ENCODE data around the gene MCM7. TPM values are rescaled to one million over a fixed set of nuclear protein-coding genes. Genes with fewer than 3 reads are reported as not detected.
A peak's percentile ranks its signal among the peaks of the same experiment; 100 is the strongest.

MCM7 gene
- total and polyA plus RNA-seq, 2 of the 13 experiments (the other 11 are each of a cell fraction or from before 2014, with no cell fraction given) = 84.5 to 214 TPM

DNA sequence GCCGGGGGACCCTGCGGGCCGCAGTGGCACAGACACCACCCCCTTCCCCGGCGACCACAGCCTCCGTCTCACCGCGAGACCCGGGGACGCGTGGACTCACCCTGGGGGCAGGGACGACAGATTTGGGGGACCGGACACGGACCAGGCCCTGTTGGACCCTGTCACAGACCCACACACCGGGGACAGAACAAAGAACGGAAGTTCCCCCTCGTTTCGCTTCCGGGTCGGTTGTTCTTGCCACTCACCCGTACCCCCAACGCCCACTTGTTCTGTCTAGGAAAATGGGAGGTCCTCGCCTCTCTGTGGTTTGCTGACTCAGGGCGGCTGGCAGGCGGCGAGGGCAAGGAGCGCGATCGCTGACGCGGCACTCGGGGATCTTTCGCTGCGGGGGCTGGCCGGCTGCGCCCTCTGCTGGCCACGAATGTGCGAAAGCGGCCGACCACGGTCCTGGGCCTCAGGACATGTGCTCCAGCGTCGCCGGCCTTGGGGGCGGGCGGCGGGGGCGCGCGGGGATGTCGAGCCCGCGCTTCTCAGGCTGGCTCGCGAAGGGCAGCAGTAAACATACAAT is 19.6 kb downstream of the MCM7 start, which contains the start of gene ZNF3 (continued):
- TF ChIP-seq MED8 (CRISPR knock-in tag; IDR thresholded peaks at IDR 0.05; ENCODE audit: insufficient replicate concordance) = peak; percentile 93
- TF ChIP-seq ZC3H13 (CRISPR knock-in tag; IDR thresholded peaks at IDR 0.05) = peak; percentile 92; the same call in 1 of the 2 replicates
- no peak for TF ChIP-seq RARG (CRISPR knock-in tag; IDR thresholded peaks at IDR 0.05; ENCODE audit: low read depth)
- TF ChIP-seq, protein P1, sequence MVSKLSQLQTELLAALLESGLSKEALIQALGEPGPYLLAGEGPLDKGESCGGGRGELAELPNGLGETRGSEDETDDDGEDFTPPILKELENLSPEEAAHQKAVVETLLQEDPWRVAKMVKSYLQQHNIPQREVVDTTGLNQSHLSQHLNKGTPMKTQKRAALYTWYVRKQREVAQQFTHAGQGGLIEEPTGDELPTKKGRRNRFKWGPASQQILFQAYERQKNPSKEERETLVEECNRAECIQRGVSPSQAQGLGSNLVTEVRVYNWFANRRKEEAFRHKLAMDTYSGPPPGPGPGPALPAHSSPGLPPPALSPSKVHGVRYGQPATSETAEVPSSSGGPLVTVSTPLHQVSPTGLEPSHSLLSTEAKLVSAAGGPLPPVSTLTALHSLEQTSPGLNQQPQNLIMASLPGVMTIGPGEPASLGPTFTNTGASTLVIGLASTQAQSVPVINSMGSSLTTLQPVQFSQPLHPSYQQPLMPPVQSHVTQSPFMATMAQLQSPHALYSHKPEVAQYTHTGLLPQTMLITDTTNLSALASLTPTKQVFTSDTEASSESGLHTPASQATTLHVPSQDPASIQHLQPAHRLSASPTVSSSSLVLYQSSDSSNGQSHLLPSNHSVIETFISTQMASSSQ (IDR thresholded peaks at IDR 0.05; ENCODE audit: low read depth) = peak; percentile 24; the same call in 1 of the 2 replicates
- TF ChIP-seq, protein P1 (CRISPR knock-in tag; IDR thresholded peaks at IDR 0.05; ENCODE audit: borderline replicate concordance) = peak; percentile 83
- no peak for TF ChIP-seq ZNF570 (CRISPR knock-in tag; IDR thresholded peaks at IDR 0.05; ENCODE audit: borderline replicate concordance)
- peak; percentile 85 for TF ChIP-seq ATF2 (CRISPR knock-in tag; IDR thresholded peaks at IDR 0.05)
- no peak for TF ChIP-seq TRIM24 (CRISPR knock-in tag; IDR thresholded peaks at IDR 0.05)
- TF ChIP-seq ZNF121 (CRISPR knock-in tag; IDR thresholded peaks at IDR 0.05) = peak; percentile 51; the same call in 1 of the 2 replicates
- TF ChIP-seq ZNF12 (CRISPR knock-in tag; IDR thresholded peaks at IDR 0.05) = peak; percentile 20; the same call in 1 of the 2 replicates
- no peak for TF ChIP-seq NONO (IDR thresholded peaks at IDR 0.05)
- TF ChIP-seq NONO (CRISPR knock-in tag; conservative IDR thresholded peaks at IDR 0.05) = peak; percentile 99
- TF ChIP-seq NFRKB (IDR thresholded peaks at IDR 0.05) = no peak
- TF ChIP-seq, protein P2, sequence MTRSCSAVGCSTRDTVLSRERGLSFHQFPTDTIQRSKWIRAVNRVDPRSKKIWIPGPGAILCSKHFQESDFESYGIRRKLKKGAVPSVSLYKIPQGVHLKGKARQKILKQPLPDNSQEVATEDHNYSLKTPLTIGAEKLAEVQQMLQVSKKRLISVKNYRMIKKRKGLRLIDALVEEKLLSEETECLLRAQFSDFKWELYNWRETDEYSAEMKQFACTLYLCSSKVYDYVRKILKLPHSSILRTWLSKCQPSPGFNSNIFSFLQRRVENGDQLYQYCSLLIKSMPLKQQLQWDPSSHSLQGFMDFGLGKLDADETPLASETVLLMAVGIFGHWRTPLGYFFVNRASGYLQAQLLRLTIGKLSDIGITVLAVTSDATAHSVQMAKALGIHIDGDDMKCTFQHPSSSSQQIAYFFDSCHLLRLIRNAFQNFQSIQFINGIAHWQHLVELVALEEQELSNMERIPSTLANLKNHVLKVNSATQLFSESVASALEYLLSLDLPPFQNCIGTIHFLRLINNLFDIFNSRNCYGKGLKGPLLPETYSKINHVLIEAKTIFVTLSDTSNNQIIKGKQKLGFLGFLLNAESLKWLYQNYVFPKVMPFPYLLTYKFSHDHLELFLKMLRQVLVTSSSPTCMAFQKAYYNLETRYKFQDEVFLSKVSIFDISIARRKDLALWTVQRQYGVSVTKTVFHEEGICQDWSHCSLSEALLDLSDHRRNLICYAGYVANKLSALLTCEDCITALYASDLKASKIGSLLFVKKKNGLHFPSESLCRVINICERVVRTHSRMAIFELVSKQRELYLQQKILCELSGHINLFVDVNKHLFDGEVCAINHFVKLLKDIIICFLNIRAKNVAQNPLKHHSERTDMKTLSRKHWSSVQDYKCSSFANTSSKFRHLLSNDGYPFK (CRISPR knock-in tag; IDR thresholded peaks at IDR 0.05; ENCODE audit: borderline replicate concordance) = peak; percentile 86; the same call in 1 of the 2 replicates
- peak; percentile 41; the same call in 1 of the 2 replicates for TF ChIP-seq ZNF510 (CRISPR knock-in tag; IDR thresholded peaks at IDR 0.05; ENCODE audit: low read depth)
- TF ChIP-seq SUZ12 (IDR thresholded peaks at IDR 0.05; ENCODE audit: low read depth, low read length) = no peak
- TF ChIP-seq ZNF615 (CRISPR knock-in tag; IDR thresholded peaks at IDR 0.05; ENCODE audit: borderline replicate concordance) = peak; percentile 42; the same call in 1 of the 2 replicates
- TF ChIP-seq JDP2 (CRISPR knock-in tag; IDR thresholded peaks at IDR 0.05; ENCODE audit: borderline replicate concordance) = no peak; the same call in 1 of the 2 replicates
- TF ChIP-seq, protein P3, sequence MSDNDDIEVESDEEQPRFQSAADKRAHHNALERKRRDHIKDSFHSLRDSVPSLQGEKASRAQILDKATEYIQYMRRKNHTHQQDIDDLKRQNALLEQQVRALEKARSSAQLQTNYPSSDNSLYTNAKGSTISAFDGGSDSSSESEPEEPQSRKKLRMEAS (IDR thresholded peaks at IDR 0.05) = peak; percentile 99
- peak; percentile 90 for TF ChIP-seq ELF1 (CRISPR knock-in tag; IDR thresholded peaks at IDR 0.05)
- TF ChIP-seq ONECUT2 (CRISPR knock-in tag; IDR thresholded peaks at IDR 0.05) = no peak
- TF ChIP-seq ZNF549 (CRISPR knock-in tag; IDR thresholded peaks at IDR 0.05) = no peak
- peak; percentile 99 for TF ChIP-seq DMAP1 (CRISPR knock-in tag; IDR thresholded peaks at IDR 0.05)
- TF ChIP-seq ZNF557 (CRISPR knock-in tag; IDR thresholded peaks at IDR 0.05) = no peak

Data from HepG2 (cell line).